ENCODE results near the gene GRIA3.
"Not testable (repeated sequence)": the region's sequence is repeated elsewhere in the genome, so short reads cannot be mapped to it uniquely, and the experiment has no call there.

The GRIA3 gene

DNA sequence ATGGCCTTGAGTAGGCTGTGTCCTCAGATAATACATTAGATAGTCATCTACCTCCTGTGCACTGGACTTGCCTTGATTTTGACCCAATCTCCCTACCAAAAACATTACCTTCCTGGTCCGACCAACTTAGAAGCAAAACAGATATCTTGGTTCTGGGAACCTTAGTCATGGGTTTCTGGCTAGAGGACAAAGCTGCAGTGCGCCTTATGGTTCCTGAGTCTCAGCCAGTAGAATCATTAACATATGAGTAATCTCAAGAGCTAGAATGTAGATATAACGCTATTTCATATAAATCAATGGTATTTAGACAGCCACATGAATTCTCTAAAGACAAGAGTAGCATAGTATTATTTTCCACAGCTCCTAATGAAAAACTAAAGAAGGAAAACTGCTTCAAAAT lies 83.1 kb downstream of the GRIA3 start:
- no peak overlapping the region for H3K4me3 ChIP-seq (ENCODE audit: low read depth, low read length)

- H3K4me3 ChIP-seq (ENCODE audit: low read depth, low read length) = no peak overlapping the region
Observed at GRCh38 chrX:123271902-123272301, 87.8 kb downstream of the GRIA3 start.

- H3K4me3 ChIP-seq (ENCODE audit: low read depth, low read length) = no peak overlapping the region
Observed at GRCh38 chrX:123272630-123273029, 88.6 kb downstream of the GRIA3 start.

- no peak overlapping the region for H3K4me3 ChIP-seq (ENCODE audit: low read depth, low read length)
Observed at GRCh38 chrX:123274796-123275195, 90.7 kb downstream of the GRIA3 start.

DNA sequence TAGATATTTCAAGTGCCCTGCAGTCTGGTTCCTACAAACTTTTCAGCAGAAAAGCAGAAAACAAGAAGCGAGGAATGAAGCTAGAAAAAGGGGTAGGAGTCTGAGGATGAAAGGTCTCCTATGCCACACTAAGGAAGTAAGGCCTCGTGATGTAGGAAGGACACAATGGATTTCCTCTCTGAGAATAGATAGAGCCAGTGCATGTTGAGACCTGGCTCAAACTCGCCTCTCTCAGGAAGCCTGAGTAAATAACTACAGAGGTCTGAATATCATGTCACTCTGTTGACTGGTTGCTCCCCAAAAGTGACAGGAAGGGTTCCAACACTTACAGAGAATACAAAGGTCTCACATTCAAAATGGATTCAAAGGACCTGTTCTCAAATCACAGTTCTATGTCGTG lies 93.3 kb downstream of the GRIA3 start:
- H3K4me3 ChIP-seq (ENCODE audit: low read depth, low read length) = no peak overlapping the region

GRCh38 chrX:123277821-123278220 lies 93.7 kb downstream of the GRIA3 start:
- H3K4me3 ChIP-seq (ENCODE audit: low read depth, low read length) = no peak overlapping the region

GRCh38 chrX:123282241-123282640 lies 98.2 kb downstream of the GRIA3 start:
- H3K4me3 ChIP-seq (ENCODE audit: low read depth, low read length) = no peak overlapping the region

- not testable (repeated sequence) for H3K4me3 ChIP-seq (ENCODE audit: low read depth, low read length)
Observed at GRCh38 chrX:123283407-123283806, 99.3 kb downstream of the GRIA3 start.

DNA sequence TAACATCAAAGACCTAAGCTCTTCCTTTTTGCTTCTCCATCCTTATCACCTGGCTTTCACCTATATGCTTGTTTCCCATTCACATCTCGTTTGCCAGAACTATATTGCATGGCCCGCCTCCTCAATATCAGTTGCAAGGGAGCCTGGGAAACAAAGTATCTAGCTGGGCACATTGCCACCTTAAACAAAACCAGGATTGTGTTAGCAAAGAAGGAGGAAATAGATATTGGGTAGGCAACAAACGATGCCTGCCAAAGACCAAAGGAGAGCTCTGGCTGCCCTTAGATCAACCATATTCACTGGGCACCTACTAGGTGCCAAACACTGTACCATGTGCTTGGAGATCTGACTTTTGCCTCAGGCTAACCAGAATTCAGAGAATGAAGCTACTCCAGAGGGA lies 107.5 kb downstream of the GRIA3 start:
- no peak overlapping the region for H3K4me3 ChIP-seq (ENCODE audit: low read depth, low read length)

- no peak overlapping the region for H3K4me3 ChIP-seq (ENCODE audit: low read depth, low read length)
Observed at GRCh38 chrX:123298026-123298425, 113.9 kb downstream of the GRIA3 start.

- H3K4me3 ChIP-seq (ENCODE audit: low read depth, low read length) = no peak overlapping the region
Observed at GRCh38 chrX:123303429-123303828, 119.4 kb downstream of the GRIA3 start.

GRCh38 chrX:123308658-123309057 lies 124.6 kb downstream of the GRIA3 start:
- no peak overlapping the region for H3K4me3 ChIP-seq (ENCODE audit: low read depth, low read length)

DNA sequence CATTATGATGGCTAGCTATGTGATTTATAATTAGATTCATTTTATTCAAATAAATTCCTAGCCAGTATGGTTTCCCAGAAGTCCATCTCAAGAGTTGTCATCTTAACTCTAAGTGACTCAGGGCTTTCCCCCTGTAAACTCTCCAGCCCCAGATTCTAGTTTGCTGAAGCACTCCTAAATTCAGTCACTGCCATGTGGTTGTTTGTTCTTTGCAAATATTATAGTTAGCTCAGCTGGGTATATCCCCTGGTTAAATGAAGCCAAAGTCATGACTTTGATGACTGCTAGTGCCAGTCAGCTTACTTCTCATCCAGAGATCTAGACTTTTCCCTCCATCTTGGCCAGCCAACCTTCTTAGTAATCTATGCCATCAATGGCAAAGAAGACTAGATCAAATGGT lies 126.0 kb downstream of the GRIA3 start:
- no peak overlapping the region for H3K4me3 ChIP-seq (ENCODE audit: low read depth, low read length)

GRCh38 chrX:123311486-123311885 lies 127.4 kb downstream of the GRIA3 start:
- H3K4me3 ChIP-seq (ENCODE audit: low read depth, low read length) = no peak overlapping the region

- no peak overlapping the region for H3K4me3 ChIP-seq (ENCODE audit: low read depth, low read length)
Observed at GRCh38 chrX:123313486-123313885, 129.4 kb downstream of the GRIA3 start.

- H3K4me3 ChIP-seq (ENCODE audit: low read depth, low read length) = no peak overlapping the region
Observed at GRCh38 chrX:123320622-123321021, 136.5 kb downstream of the GRIA3 start.

- no peak overlapping the region for H3K4me3 ChIP-seq (ENCODE audit: low read depth, low read length)
Observed at GRCh38 chrX:123322536-123322935, 138.5 kb downstream of the GRIA3 start.

- H3K4me3 ChIP-seq (ENCODE audit: low read depth, low read length) = no peak overlapping the region
Observed at GRCh38 chrX:123324625-123325024, 140.5 kb downstream of the GRIA3 start.

DNA sequence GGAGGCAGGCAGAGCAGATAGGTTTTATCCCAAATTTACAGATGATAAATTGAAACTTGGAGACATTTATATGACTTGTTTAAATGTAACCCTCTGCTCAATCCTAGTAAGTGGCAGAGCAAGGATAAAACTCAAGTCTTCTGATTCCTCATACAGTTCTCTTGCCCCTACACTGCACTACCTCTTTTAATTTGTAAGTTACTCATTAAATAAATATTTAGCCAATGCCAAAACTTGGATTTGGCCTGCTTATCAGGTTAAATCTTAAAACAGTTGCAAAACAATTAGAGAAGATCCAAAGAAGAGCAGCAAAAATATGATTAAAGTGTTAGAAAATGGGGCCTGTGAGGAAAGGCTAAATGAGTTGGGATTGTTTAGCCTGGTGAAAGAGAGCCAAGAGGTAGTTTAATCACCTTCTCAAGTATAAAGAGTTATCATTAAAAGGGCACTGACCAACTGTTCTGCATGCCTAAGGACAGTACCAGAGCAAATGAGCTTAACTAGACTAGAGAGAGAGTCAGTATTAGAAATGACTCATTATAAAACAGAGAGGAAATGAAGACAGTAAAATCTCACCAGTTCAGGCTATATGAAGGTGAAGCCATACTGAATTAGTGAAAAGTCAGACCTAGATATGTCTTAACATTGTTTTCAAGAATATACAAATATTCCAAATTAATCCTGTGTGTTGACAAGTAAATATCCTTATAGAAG lies 146.3 kb downstream of the GRIA3 start:
- H3K4me3 ChIP-seq (ENCODE audit: low read depth, low read length) = no peak overlapping the region

DNA sequence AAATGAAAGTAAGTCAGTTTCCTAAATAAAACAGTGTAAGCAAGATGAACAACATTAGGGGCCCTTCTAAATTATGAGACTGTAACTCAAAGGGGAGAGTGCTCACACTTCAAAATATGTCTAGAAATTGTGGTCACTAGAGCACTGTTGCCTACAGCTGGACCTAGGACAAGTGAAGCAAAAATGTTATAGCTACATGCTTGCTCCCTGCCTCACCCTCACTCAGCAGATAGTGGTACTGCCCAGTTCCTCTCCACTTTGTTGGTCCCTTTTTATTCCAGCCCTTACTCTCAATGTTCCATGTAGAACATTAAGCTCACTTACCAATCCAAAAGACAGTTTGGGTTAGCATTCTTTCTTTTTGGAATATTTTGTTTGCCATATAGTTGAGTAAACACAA lies 147.3 kb downstream of the GRIA3 start:
- no peak overlapping the region for H3K4me3 ChIP-seq (ENCODE audit: low read depth, low read length)

DNA sequence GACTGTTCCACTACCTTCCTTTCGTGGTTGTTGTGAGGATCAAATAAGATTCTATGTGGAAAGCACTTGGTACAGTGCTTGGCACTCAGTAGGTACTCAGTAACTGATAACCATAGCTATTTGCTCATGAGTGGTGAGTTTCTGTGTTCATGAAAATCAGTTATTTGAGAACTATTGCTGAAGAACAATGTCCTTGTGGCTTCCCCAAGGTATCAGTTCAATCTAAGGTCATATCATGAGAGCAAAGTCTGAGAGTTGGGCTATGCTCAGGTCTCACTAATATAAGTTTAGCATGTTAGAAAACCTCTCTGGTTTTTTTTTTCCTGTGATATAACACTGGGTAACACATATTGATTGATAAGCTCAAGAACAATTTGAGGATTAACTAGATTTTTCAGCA lies 147.8 kb downstream of the GRIA3 start:
- H3K4me3 ChIP-seq (ENCODE audit: low read depth, low read length) = no peak overlapping the region

- H3K4me3 ChIP-seq (ENCODE audit: low read depth, low read length) = no peak overlapping the region
Observed at GRCh38 chrX:123336666-123337065, 152.6 kb downstream of the GRIA3 start.
